ENCODE data around the gene PAH. TPM values are rescaled to one million over a fixed set of nuclear protein-coding genes. Genes with fewer than 3 reads are reported as not detected.

Gene PAH
- total and polyA plus RNA-seq, 2 of the 13 experiments (the other 11 are each of a cell fraction or from before 2014, with no cell fraction given), result 192 to 451 TPM

DNA sequence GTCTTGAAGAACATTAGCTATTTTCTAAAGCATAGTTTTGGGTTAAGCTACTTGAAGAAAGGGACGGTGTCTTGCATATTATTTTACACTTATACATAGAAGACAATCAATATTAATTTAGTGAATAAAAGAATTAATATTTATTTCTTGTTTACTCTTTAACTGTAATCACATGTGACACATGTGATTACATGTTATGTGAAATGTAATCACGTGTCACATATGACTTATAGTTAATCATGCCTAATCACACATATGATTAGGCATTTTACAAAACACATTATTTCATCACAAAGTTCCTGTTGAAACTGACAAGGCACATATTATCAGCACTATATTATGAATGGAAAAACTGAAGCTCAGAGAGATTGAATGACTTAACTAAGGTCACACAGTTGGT is 4.8 kb downstream of the PAH start:
- H3K4me2 ChIP-seq (ENCODE audit: low read depth, low read length), result peak overlapping the region; percentile 90
- WGBS (ENCODE audit: low lambda C conversion rate), result 92% methylated on average over 2 of the region's 2 CpGs
- ChIA-PET CTCF (ENCODE audit: low intra/inter-chr PET ratio, low total read pairs) (no interaction called here), POLR2A (interaction anchor here (1.0 to 3.4 kb wide), 4 partner anchors 9 to 27 kb away, joined by 3 to 22 read pairs (median 6); no protein-coding TSS in a partner anchor)
- ATAC-seq (no peak), DNase-seq (ENCODE audit: low spot score) (no peak), FAIRE-seq (no peak)
- in situ Hi-C loops (cut with HindIII; ENCODE audit: extremely low pct_ligation_motif_present, low pct_unique_long_range_greater_than_20kb), result no loop called here
- peak overlapping the region in 1 of 3 experiments; percentile 24; a peak in 2 of 6 replicates for H3K4me3 ChIP-seq (replicated peaks in 1 of 3; ENCODE audit: insufficient read depth in 1 of 3, low read depth in 2 of 3, low read length in 3 of 3)
- peaks cover 78% of the 10 kb centered on the region for H3K4me1 ChIP-seq (ENCODE audit: insufficient read depth, low read length)
- no peaks in the 10 kb centered on the region for H4K20me1 ChIP-seq (ENCODE audit: insufficient read depth, low read length)
- no peaks in the 10 kb centered on the region for H3K9me3 ChIP-seq (ENCODE audit: low read length)
- H3K27me3 ChIP-seq (ENCODE audit: control insufficient read depth in 1 of 2, insufficient read depth in 2 of 2, low read length in 2 of 2), result no peaks in the 10 kb centered on the region; a peak in 1 of 5 replicates
- TF ChIP-seq PTBP1 (IDR thresholded peaks at IDR 0.05; ENCODE audit: low read depth, low read length, poor library complexity, severe bottlenecking) (no peak), FOXC1 (CRISPR knock-in tag; IDR thresholded peaks at IDR 0.05; ENCODE audit: borderline replicate concordance) (no peak), SIX1 (CRISPR knock-in tag; IDR thresholded peaks at IDR 0.05; ENCODE audit: borderline replicate concordance) (no peak), IKZF4 (CRISPR knock-in tag; IDR thresholded peaks at IDR 0.05; ENCODE audit: borderline replicate concordance, low read depth, not compliant biosample characterization) (no peak), SP2 (CRISPR knock-in tag; IDR thresholded peaks at IDR 0.05) (no peak)
- TF ChIP-seq, protein P1, sequence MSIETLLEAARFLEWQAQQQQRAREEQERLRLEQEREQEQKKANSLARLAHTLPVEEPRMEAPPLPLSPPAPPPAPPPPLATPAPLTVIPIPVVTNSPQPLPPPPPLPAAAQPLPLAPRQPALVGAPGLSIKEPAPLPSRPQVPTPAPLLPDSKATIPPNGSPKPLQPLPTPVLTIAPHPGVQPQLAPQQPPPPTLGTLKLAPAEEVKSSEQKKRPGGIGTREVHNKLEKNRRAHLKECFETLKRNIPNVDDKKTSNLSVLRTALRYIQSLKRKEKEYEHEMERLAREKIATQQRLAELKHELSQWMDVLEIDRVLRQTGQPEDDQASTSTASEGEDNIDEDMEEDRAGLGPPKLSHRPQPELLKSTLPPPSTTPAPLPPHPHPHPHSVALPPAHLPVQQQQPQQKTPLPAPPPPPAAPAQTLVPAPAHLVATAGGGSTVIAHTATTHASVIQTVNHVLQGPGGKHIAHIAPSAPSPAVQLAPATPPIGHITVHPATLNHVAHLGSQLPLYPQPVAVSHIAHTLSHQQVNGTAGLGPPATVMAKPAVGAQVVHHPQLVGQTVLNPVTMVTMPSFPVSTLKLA (IDR thresholded peaks at IDR 0.05), result peak; percentile 60
- TF ChIP-seq, protein P2, sequence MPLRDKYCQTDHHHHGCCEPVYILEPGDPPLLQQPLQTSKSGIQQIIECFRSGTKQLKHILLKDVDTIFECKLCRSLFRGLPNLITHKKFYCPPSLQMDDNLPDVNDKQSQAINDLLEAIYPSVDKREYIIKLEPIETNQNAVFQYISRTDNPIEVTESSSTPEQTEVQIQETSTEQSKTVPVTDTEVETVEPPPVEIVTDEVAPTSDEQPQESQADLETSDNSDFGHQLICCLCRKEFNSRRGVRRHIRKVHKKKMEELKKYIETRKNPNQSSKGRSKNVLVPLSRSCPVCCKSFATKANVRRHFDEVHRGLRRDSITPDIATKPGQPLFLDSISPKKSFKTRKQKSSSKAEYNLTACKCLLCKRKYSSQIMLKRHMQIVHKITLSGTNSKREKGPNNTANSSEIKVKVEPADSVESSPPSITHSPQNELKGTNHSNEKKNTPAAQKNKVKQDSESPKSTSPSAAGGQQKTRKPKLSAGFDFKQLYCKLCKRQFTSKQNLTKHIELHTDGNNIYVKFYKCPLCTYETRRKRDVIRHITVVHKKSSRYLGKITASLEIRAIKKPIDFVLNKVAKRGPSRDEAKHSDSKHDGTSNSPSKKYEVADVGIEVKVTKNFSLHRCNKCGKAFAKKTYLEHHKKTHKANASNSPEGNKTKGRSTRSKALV (CRISPR knock-in tag; IDR thresholded peaks at IDR 0.05), result no peak
- TF ChIP-seq, protein P3, sequence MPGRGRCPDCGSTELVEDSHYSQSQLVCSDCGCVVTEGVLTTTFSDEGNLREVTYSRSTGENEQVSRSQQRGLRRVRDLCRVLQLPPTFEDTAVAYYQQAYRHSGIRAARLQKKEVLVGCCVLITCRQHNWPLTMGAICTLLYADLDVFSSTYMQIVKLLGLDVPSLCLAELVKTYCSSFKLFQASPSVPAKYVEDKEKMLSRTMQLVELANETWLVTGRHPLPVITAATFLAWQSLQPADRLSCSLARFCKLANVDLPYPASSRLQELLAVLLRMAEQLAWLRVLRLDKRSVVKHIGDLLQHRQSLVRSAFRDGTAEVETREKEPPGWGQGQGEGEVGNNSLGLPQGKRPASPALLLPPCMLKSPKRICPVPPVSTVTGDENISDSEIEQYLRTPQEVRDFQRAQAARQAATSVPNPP (CRISPR knock-in tag; IDR thresholded peaks at IDR 0.05), result no peak
- peak overlapping the region; percentile 34 for H3K27ac ChIP-seq (ENCODE audit: extremely low read length, insufficient read depth, low read length)
- BruUV-seq (replicated peaks), result no TSS peak
- no peak overlapping the region for H3K9ac ChIP-seq (ENCODE audit: insufficient read depth, low read depth, low read length)
- peaks cover 5 to 16% of the 10 kb centered on the region in 2 experiments for H3K36me3 ChIP-seq (replicated peaks in 1 of 2; ENCODE audit: control insufficient read depth in 1 of 2, insufficient read depth in 2 of 2, low read length in 2 of 2)
- intact Hi-C loops (cut with micrococcal nuclease; ENCODE audit: unreplicated experiment), result no loop called here
- H3K79me2 ChIP-seq (ENCODE audit: insufficient read depth, low read length), result peaks cover 94% of the 10 kb centered on the region
- no peak overlapping the region for H2AFZ ChIP-seq (ENCODE audit: low read length)

All from HepG2 (cell line).